ENCODE data around the gene MDN1.

DNA sequence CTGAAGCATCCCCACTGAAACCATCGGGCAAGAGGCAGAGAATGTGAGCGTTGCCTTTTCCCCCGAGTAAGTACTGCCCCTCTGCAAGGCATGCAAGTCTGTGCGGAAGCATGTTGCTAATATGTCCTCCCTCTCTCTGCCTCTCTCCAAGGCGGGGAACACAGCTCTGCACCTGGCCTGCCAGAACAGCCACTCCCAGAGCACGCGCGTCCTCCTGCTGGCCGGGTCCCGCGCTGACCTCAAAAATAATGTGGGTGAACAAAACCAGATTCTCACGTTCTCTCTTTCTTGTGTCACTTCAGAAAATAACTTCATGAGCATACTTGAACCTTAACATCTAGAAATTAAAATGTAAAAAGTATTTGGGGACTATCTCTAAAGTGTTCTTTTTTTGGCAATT is 207.5 kb downstream of the MDN1 start:
- TF ChIP-seq YY1 (IDR thresholded peaks at IDR 0.05; ENCODE audit: insufficient read depth, insufficient read length) = no peak
- no peak for TF ChIP-seq ZNF274 (IDR thresholded peaks at IDR 0.05; ENCODE audit: low read depth, low read length)
